Dermis microvascular lymphatic vessel endothelial cell (primary cell): ENCODE measurements around the gene ZNF12. TPM values are rescaled to one million over a fixed set of nuclear protein-coding genes. Genes with fewer than 3 reads are reported as not detected.

Source experiments
- DNase-seq, 2 donors: peaks; one replicate each; pipeline versions ENCODE4 v3.0.0 to v3.0.0-alpha.2; 2010; ENCODE audit warnings: low read depth in 2 of 2
- total RNA-seq: library from RNA; depleted of rRNA; stranded (reverse); fragments of >200 nt; gene quantifications from 2 replicates; pipeline ENCODE4 v1.2.1, GENCODE V29; 2014

ZNF12 gene
- total RNA-seq, 1 donor from 2014 or later, result 12.7 TPM

DNA sequence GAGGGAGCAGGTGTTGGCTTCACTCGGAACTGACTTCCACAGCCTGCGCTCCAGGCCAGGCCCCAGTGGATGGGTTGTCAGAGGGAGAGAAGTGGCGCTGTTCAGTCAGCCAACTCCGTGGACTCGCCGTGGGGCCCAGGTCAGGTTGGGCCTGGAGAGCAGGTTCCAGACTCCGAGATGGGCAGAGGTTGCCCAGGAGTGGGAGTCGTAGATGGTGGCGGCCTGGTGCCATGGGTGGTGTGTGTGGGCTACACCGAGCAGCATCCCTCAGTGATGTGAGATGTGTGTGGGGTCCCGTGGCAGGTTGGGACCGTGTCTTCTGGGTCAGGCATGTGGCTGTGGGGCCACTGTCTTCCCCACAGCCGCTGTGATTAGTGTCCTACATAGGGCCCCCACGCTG is 59.2 kb downstream of the ZNF12 start:
- DNase-seq, result no peak

DNA sequence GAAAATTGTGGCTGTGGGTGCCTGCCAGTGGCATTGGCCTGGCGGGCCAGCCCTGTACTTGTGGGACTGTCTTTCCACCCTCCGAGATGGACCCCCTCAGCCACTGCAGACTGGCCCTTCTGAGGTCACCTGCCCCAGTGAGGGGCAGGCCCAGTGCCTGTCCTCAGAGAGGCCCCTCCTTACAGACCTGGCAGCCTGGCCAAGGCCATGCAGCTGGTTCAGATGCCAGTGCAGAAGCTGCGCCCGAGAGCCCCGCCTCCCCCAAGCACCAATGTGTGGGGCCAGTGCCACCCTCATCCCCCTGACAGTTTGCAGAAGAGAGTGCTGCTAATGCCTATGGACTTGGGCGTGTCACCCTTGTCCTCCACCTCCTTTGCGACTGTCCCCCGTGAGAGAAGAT is 59.7 kb downstream of the ZNF12 start:
- DNase-seq, result no peak

DNA sequence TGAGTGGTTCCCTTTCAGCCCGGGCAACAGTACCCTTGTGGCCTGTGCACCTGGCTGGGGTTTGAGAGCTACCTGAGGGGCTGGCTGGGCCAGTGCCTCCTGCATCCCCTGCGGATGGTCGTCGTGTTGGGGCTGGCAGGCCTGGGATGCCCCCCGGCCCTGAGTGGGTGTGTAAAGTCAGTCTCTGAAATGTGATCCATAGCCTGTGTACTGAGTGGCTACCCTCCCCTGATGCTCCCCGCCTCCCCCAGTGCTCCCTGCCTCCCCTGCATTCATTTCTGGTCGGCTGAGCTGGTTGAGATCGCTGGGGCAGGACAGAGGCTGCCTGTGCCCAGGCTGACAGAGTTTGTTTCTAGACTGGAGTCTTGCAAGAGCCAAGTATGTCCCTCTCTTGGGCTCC is 60.3 kb downstream of the ZNF12 start:
- no peak for DNase-seq

DNA sequence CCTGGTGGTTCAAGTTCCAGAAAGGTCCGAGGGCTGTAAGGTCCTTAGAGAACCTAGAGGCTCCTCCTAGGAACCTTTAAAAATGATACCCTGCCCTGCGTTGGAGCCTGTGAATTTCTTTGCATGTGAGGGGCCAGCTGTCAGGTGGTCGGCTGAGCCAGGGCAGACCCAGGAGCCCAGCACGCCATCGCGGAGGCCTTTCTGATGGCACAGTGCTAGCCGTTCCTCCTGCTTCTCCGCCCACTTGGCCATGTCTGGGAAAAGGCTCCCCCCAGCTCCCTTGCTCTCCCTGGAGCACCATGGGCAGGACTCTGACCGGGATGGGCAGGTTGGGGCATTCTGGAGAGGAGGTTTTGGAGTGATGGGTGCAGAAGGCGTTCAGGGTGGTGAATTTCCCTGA is 62.0 kb downstream of the ZNF12 start:
- DNase-seq, result no peak

DNA sequence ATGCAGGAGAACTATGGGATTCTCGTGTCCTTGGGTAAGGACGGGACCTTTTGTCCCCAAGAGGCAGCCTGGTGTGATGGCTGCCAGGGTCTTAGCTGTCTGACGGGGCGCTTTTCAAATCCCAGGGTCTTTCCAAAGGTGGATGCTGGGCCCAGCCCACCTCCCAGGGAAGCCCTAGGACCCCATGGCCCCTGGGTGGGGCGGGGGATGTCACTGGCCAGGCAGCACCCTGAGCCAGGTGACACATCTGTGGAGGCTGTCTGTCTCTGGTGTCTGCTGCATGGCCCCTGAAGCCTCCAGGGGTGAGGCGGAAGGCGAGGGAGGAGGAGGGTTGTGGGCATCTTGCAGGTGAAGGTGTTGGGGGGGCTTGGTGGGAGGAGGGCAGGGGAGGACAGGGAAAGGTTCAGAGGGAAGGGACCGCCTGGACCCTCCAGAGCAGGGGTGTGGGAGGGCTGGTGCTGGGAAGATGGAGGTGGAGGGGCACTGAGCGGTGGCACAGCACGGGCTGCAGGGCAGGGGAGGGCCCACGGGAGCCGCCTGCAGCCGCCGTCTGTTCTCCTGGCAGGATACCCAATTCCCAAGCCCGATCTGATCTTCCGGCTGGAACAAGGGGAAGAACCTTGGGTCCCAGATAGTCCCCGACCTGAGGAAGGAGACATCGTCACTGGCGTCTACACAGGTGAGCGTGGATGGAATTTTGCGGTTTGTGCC is 62.7 kb downstream of the ZNF12 start:
- DNase-seq, result no peak

DNA sequence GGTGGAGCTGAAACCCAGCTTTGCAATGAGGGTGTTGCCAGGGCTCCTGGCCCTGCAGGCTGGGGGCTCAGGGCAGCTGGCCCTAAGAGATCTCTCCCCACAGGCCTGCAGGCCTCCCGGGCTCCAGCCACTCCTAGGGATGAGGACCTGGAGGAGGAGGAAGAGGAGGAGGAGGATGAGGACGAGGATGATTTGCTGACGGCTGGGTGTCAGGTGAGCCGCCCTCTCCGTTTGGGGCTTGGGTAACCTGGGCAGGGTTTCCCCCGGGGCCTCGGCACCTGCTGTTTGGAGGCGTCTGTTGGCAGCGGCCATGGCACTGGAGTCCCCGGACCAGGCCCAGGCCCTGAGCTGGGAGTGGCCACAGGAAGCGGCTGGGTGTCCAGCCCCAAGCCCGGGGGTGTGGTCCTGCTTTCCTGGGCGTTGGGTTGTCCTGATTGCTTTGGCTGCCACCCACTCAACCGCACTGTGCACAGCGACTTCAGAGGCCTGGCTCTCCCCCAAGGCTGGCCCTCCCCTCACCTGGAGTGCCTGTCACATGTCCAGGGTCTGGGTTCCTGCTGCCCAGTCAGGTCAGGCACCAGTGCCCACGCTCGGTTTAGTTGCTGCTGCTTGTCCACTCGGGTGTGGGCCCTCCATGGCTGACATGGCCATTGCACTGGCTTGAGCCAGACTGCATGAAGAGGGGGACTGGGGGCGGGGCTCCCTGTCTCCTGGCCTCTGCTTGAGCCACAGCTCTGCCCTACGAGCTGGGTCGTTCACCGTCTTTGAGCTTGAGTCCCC is 63.7 kb downstream of the ZNF12 start:
- no peak for DNase-seq

DNA sequence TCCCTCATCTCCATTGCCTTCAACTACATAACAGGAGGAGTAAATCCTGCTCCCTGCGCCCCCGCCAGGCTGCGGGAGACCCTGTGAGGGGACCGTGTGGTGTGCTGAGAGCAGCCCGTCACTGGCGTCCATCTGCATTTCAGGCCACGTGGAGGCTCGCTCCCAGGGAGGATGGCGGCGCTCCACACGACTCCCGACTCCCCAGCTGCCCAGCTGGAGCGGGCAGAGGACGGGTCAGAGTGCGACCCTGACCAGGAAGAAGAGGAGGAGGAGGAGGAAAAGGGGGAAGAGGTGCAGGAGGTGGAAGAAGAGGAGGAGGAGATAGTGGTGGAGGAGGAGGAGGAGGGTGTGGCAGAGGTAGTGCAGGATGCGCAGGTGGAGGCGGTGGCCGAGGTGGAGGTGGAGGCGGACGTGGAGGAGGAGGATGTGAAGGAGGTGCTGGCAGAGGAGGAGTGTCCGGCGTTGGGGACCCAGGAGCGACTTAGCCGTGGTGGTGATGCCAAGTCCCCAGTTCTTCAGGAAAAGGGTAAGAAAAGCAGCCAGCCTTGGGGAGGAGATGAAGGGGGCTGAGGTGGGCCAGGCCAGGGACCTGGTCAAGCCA is 64.4 kb downstream of the ZNF12 start:
- DNase-seq, result no peak

DNA sequence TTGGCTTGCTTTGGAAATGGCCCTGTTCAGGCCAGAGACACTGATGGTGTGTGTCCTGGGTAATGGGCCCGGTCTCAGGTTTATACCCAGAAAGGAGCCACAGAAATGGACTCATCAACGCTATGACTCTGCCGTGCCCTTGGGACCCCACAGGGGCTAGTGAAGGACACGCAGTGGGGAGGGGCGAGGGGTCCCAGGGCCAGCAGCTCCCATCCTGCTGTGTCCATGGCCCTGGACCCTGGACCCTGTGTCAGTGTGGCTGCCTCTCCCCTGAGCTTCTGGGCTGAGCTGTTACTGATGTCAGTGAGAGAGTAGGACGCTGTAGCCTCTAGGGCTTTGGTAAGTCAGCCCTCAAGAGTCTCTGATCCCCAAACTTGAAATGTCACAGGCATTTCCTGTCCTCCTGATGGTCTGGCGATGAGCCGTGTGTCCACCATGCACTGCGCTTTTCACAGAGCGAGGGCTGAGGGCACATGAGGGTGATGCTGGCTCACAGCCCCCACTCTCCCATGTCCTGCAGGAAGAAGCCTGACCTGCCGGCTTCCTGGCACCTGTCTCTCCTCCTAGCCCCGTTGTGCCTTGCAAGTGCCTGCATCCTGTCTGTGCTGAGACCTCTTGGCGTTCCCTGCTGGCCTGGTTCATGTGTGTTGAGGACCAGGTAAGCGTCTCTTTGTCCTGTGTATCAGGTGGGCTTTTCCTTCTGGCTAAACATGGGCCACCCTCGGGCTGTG is 65.3 kb downstream of the ZNF12 start:
- DNase-seq, result peak in 1 of 2 donors; percentile 21

DNA sequence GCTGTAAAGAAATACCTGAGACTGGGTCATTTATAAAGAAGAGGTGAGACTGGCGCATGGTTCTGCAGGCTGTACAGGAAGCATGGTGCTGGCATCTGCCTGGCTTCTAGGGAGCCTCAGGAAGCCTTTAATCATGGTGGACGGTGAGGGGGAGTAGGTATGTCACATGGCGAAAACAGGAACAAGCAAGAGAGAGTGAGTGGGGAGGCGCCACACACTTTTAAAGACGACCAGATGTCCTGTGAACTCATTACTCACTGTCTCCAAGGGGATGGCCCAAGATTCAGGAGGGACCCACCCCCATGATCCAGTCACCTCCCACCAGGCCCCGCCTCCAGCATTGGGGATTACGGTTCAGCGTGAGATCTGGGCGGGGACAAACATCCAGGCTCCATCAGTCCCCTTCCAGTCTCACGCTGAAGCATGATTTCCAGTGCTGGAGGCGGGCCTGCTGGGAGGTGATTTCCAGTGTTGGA is 66.5 kb downstream of the ZNF12 start:
- DNase-seq, result peak in 1 of 2 donors; percentile 58

DNA sequence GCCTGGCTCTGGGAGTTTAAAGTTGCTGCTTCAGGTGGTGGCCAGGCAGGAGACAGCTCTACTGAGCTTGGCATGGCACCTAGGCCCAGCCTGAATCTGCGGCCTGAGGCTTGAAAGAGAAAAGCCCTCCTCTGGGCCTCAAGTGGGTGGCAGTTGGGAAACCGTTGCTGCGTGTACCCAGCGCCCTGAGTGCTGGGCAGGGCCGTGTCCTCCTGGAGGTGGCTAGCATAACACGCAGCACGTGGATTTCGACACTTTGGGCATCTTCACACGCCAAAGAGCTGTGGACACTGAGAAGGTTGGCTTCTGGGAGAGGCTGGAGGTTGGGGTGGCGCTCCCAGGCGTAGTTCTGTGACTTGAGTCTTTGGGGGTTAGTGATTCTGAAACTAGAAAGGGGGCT is 67.1 kb downstream of the ZNF12 start:
- DNase-seq, result no peak

DNA sequence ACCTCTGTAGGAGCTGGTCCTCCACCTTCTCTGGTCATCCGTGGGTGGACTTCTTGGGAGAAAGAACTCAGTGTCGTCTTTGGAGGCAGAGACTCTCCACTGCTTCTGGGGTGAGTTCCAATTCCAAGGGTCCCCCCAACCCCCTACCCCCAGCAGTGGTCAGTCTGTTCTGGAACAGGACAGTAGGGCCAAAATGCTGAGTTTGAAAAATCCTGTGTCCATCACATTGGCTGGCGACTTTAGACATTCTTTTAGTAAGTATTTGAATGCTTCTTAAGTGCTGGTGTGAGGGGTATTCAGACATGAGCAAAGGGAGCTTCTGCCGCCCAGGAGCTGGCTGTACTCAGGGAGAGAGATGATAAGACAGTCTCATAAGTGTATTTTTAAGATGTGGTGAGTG is 67.7 kb downstream of the ZNF12 start:
- DNase-seq, result no peak

Other genes with a start within 250 kb of the ZNF12 start
- 99.4 and 122 TPM in 2 replicates for gene KDELR2, start 222.8 kb downstream of the ZNF12 start, total RNA-seq
- gene GRID2IP, start 155.5 kb downstream of the ZNF12 start, total RNA-seq, result 0.13 TPM in 1 of 2 replicates, not detected in the other
- gene ZDHHC4, start 129.5 kb downstream of the ZNF12 start, total RNA-seq, result 24.0 and 40.2 TPM in 2 replicates
- 8.7 and 13.9 TPM in 2 replicates for gene INTS15, start 116.9 kb downstream of the ZNF12 start, total RNA-seq
- 0.90 and 4.6 TPM in 2 replicates for gene ZNF853, start 91.3 kb downstream of the ZNF12 start, total RNA-seq
- gene ZNF316, start 69.6 kb downstream of the ZNF12 start, total RNA-seq, result 8.1 and 16.7 TPM in 2 replicates
- 0.39 and 2.3 TPM in 2 replicates for gene RSPH10B2, start 47.2 kb upstream of the ZNF12 start, total RNA-seq
- gene CCZ1B, start 119.3 kb upstream of the ZNF12 start, total RNA-seq, result 34.1 and 42.4 TPM in 2 replicates